ENCODE measurements around the gene DCAF6. TPM values are rescaled to one million over a fixed set of nuclear protein-coding genes. Genes with fewer than 3 reads are reported as not detected.
"Not testable (repeated sequence)": the region's sequence is repeated elsewhere in the genome, so short reads cannot be mapped to it uniquely, and the experiment has no call there.

The DCAF6 gene, protein sequence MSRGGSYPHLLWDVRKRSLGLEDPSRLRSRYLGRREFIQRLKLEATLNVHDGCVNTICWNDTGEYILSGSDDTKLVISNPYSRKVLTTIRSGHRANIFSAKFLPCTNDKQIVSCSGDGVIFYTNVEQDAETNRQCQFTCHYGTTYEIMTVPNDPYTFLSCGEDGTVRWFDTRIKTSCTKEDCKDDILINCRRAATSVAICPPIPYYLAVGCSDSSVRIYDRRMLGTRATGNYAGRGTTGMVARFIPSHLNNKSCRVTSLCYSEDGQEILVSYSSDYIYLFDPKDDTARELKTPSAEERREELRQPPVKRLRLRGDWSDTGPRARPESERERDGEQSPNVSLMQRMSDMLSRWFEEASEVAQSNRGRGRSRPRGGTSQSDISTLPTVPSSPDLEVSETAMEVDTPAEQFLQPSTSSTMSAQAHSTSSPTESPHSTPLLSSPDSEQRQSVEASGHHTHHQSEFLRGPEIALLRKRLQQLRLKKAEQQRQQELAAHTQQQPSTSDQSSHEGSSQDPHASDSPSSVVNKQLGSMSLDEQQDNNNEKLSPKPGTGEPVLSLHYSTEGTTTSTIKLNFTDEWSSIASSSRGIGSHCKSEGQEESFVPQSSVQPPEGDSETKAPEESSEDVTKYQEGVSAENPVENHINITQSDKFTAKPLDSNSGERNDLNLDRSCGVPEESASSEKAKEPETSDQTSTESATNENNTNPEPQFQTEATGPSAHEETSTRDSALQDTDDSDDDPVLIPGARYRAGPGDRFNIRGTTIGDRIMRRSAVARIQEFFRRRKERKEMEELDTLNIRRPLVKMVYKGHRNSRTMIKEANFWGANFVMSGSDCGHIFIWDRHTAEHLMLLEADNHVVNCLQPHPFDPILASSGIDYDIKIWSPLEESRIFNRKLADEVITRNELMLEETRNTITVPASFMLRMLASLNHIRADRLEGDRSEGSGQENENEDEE
- polyA plus RNA-seq (2013), result 75.9 and 76.4 TPM in 2 replicates

DNA sequence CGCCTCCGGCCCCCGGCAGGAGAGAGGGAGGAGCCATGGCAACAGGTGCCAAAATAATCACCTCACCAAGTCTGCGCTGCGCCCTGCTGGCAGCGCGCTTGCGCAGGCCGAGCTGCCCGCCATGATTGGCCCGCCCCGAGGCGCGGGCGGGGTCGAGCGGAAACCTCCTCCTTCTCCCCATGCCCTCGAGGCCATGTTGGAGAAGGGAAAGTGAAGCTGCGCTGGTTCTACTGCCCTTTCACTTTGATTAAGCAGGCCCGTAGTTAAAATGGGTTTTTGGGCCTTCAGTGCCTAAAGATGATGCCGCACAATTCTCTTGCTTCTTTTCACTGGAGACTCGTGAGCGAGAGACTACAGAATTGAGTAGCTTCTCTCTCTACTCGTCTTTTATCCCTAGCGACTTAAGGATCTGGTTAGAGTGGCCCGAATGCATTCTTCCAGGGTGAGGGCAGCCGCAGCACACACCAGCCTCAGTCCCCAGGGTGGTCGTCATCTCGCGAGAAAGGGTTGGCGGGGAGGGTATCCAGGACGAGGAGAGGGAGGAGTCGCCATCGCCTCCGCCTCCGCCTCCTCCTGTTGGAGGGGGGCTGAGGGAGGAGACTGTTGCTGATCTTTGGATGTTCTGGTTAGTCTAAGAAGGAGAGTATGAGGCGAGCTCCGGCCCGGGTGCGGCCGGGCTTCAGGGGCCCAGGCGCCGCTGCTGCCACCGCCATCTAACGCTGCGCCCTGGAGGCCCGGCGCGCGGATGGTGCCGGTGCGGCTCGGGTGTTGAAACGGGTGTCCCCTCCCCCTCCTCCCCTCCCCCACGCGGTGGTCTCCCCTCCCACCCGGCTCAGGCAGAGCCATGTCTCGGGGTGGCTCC lies at the start of gene DCAF6:
TSS of gene DCAF6 (plus strand) at position 616 of the 862 bp plus-strand sequence. CDS start at position 845, 229 bp downstream.
- H3K14ac ChIP-seq (ENCODE audit: low read length), result peak within 1 kb of the TSS; percentile 96
- H3K79me1 ChIP-seq (ENCODE audit: low read length), result peaks cover 17% of the 10 kb centered on the region
- H3K27ac ChIP-seq (ENCODE audit: low read depth, low read length), result peak within 1 kb of the TSS; percentile 97
- H3K23ac ChIP-seq (ENCODE audit: low read length), result no peak within 1 kb of the TSS
- H3K4me3 ChIP-seq (ENCODE audit: low read depth, low read length), result peak within 1 kb of the TSS; percentile 87
- H3K18ac ChIP-seq (ENCODE audit: low read length), result peak within 1 kb of the TSS; percentile 83
- no peaks in the 10 kb centered on the region for H3K27me3 ChIP-seq (ENCODE audit: insufficient read depth, low read length)
- H3K4ac ChIP-seq (ENCODE audit: low read depth, low read length), result peak within 1 kb of the TSS; percentile 88
- H2AFZ ChIP-seq (ENCODE audit: insufficient read depth, low read length, poor library complexity), result peak within 1 kb of the TSS; percentile 37
- peak within 1 kb of the TSS; percentile 81 for H4K91ac ChIP-seq (ENCODE audit: low read depth, low read length)
- WGBS (ENCODE audit: extremely low coverage, insufficient coverage, insufficient read length), result no CpG with 5 or more reads among the region's 58 CpGs
- peak within 1 kb of the TSS; percentile 15 for H2BK12ac ChIP-seq (ENCODE audit: low read length)
- H3K4me2 ChIP-seq (ENCODE audit: low read length), result peak within 1 kb of the TSS; percentile 84
- peak within 1 kb of the TSS; percentile 88 for H3K9ac ChIP-seq (ENCODE audit: low read length)
- H2AK5ac ChIP-seq (ENCODE audit: low read length), result peak within 1 kb of the TSS; percentile 66
- peaks cover 14% of the 10 kb centered on the region for H3K79me2 ChIP-seq (ENCODE audit: control insufficient read depth, insufficient read depth, low read length, poor library complexity)
- H2BK120ac ChIP-seq (ENCODE audit: insufficient read depth, low read length, poor library complexity), result peak within 1 kb of the TSS; percentile 73
- H3K4me1 ChIP-seq (ENCODE audit: control insufficient read depth in 1 of 2, insufficient read depth in 2 of 2, low read length in 2 of 2), result peaks cover 0 to 2% of the 10 kb centered on the region in 2 experiments
- no peaks in the 10 kb centered on the region for H3K36me3 ChIP-seq (ENCODE audit: control insufficient read depth in 1 of 2, insufficient read depth in 2 of 2, low read length in 2 of 2)
- peak within 1 kb of the TSS; percentile 78 for H4K12ac ChIP-seq (ENCODE audit: low read depth, low read length)
- H3K9me3 ChIP-seq (ENCODE audit: insufficient read depth, low read depth, low read length), result no peaks in the 10 kb centered on the region
- DNase-seq, result peak; percentile 99 to 100
- peak within 1 kb of the TSS; percentile 75 for H4K8ac ChIP-seq (ENCODE audit: low read depth, low read length)
- peak within 1 kb of the TSS; percentile 87 for H2BK5ac ChIP-seq (ENCODE audit: low read depth, low read length, poor library complexity)

DNA sequence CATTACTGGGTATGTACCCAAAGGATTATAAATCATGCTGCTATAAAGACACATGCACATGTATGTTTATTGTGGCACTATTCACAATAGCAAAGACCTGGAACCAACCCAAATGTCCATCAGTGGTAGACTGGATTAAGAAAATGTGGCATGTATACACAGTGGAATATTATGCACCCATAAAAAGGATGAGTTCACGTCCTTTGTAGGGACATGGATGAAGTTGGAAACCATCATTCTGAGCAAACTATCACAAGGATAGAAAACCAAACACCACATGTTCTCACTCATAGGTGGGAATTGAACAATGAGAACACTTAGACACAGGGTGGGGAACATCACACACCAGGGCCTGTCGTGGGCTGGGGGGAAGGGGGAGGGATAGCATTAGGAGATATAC lies 49.3 kb upstream of the DCAF6 start:
- H3K79me2 ChIP-seq (ENCODE audit: control insufficient read depth, insufficient read depth, low read length, poor library complexity); H3K36me3 ChIP-seq (ENCODE audit: control insufficient read depth in 1 of 2, insufficient read depth in 2 of 2, low read length in 2 of 2); H2AFZ ChIP-seq (ENCODE audit: insufficient read depth, low read length, poor library complexity); H3K23ac ChIP-seq (ENCODE audit: low read length); H2BK120ac ChIP-seq (ENCODE audit: insufficient read depth, low read length, poor library complexity); DNase-seq; H2BK5ac ChIP-seq (ENCODE audit: low read depth, low read length, poor library complexity); H3K9me3 ChIP-seq (ENCODE audit: insufficient read depth, low read depth, low read length); H3K27me3 ChIP-seq (ENCODE audit: insufficient read depth, low read length); H3K4me1 ChIP-seq (ENCODE audit: control insufficient read depth in 1 of 2, insufficient read depth in 2 of 2, low read length in 2 of 2); H3K4me3 ChIP-seq (ENCODE audit: low read depth, low read length); H4K91ac ChIP-seq (ENCODE audit: low read depth, low read length); H3K9ac ChIP-seq (ENCODE audit: low read length); H3K14ac ChIP-seq (ENCODE audit: low read length); H3K79me1 ChIP-seq (ENCODE audit: low read length); H3K4me2 ChIP-seq (ENCODE audit: low read length); H2AK5ac ChIP-seq (ENCODE audit: low read length); H2BK12ac ChIP-seq (ENCODE audit: low read length); H4K8ac ChIP-seq (ENCODE audit: low read depth, low read length); H3K27ac ChIP-seq (ENCODE audit: low read depth, low read length); H3K4ac ChIP-seq (ENCODE audit: low read depth, low read length); H3K18ac ChIP-seq (ENCODE audit: low read length); H4K12ac ChIP-seq (ENCODE audit: low read depth, low read length): not testable (repeated sequence)
- WGBS (ENCODE audit: extremely low coverage, insufficient coverage, insufficient read length), result no CpG with 5 or more reads among the region's 2 CpGs

DNA sequence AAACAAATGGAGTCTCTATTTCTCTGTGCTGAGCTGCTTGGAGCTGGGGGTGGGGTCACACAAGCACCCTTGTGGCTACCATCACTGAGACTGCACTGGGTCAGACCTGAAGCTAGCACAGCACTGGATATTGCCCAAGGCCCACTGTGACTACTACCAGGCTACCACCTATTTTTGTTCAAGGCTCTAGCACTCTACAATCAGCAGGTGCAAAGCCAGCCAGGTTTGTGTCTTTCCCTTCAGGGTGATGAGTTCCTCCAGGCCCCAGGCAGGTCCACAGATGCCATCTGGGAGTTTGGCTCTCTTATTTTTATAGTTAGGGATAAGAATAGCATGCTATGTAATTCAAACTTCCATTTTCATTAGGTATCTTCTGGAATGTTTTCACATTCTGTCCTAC lies 46.1 kb upstream of the DCAF6 start:
- H2AK5ac ChIP-seq (ENCODE audit: low read length), result no peak overlapping the region
- no peak overlapping the region for H4K8ac ChIP-seq (ENCODE audit: low read depth, low read length)
- H3K4me3 ChIP-seq (ENCODE audit: low read depth, low read length), result no peak overlapping the region
- H3K4ac ChIP-seq (ENCODE audit: low read depth, low read length), result peak overlapping the region; percentile 19
- no peak overlapping the region for H2AFZ ChIP-seq (ENCODE audit: insufficient read depth, low read length, poor library complexity)
- no peak overlapping the region for H3K14ac ChIP-seq (ENCODE audit: low read length)
- H3K79me1 ChIP-seq (ENCODE audit: low read length), result no peaks in the 10 kb centered on the region
- H3K79me2 ChIP-seq (ENCODE audit: control insufficient read depth, insufficient read depth, low read length, poor library complexity), result peaks cover 4% of the 10 kb centered on the region
- no peak overlapping the region for H2BK12ac ChIP-seq (ENCODE audit: low read length)
- no peaks in the 10 kb centered on the region for H3K9me3 ChIP-seq (ENCODE audit: insufficient read depth, low read depth, low read length)
- H2BK120ac ChIP-seq (ENCODE audit: insufficient read depth, low read length, poor library complexity), result no peak overlapping the region
- H4K12ac ChIP-seq (ENCODE audit: low read depth, low read length), result no peak overlapping the region
- H3K27ac ChIP-seq (ENCODE audit: low read depth, low read length), result no peak overlapping the region
- H3K4me2 ChIP-seq (ENCODE audit: low read length), result no peak overlapping the region
- H3K9ac ChIP-seq (ENCODE audit: low read length), result no peak overlapping the region
- H4K91ac ChIP-seq (ENCODE audit: low read depth, low read length), result no peak overlapping the region
- no peak overlapping the region for H2BK5ac ChIP-seq (ENCODE audit: low read depth, low read length, poor library complexity)
- H3K23ac ChIP-seq (ENCODE audit: low read length), result no peak overlapping the region
- H3K4me1 ChIP-seq (ENCODE audit: control insufficient read depth in 1 of 2, insufficient read depth in 2 of 2, low read length in 2 of 2), result no peaks in the 10 kb centered on the region
- H3K18ac ChIP-seq (ENCODE audit: low read length), result no peak overlapping the region
- peak in 1 of 2 donors; percentile 32 for DNase-seq
- peaks cover 3 to 6% of the 10 kb centered on the region in 2 experiments for H3K36me3 ChIP-seq (ENCODE audit: control insufficient read depth in 1 of 2, insufficient read depth in 2 of 2, low read length in 2 of 2)
- H3K27me3 ChIP-seq (ENCODE audit: insufficient read depth, low read length), result no peaks in the 10 kb centered on the region

DNA sequence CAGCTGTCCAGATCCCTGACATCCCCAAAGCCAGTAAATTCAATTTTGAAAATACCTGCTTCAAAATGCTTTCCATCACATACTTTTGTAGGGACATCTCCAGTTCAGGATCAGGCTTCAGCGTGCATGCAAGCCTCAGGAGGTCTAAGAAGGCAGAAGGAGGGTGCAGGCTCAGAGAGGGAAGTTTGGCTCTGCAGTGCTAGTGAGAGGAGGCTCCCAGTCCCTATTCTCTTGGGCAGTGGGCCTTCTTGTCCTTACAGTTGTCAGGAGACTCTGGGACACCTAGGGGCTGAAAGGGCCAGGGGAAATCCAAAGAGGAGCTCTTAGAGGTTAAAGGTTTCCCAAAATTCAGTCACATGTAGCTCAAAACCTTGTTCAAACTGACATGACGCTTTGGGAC lies 42.7 kb upstream of the DCAF6 start:
- no peak overlapping the region for H3K23ac ChIP-seq (ENCODE audit: low read length)
- H4K91ac ChIP-seq (ENCODE audit: low read depth, low read length), result no peak overlapping the region
- H3K4me3 ChIP-seq (ENCODE audit: low read depth, low read length), result no peak overlapping the region
- H4K8ac ChIP-seq (ENCODE audit: low read depth, low read length), result no peak overlapping the region
- no peaks in the 10 kb centered on the region for H3K79me1 ChIP-seq (ENCODE audit: low read length)
- no peaks in the 10 kb centered on the region for H3K27me3 ChIP-seq (ENCODE audit: insufficient read depth, low read length)
- H3K4me1 ChIP-seq (ENCODE audit: control insufficient read depth in 1 of 2, insufficient read depth in 2 of 2, low read length in 2 of 2), result no peaks in the 10 kb centered on the region
- H2AFZ ChIP-seq (ENCODE audit: insufficient read depth, low read length, poor library complexity), result no peak overlapping the region
- peak overlapping the region; percentile 73 for H3K4ac ChIP-seq (ENCODE audit: low read depth, low read length)
- H4K12ac ChIP-seq (ENCODE audit: low read depth, low read length), result no peak overlapping the region
- no peak overlapping the region for H2BK120ac ChIP-seq (ENCODE audit: insufficient read depth, low read length, poor library complexity)
- H3K18ac ChIP-seq (ENCODE audit: low read length), result no peak overlapping the region
- no peak overlapping the region for H3K14ac ChIP-seq (ENCODE audit: low read length)
- no CpG with 5 or more reads among the region's 2 CpGs for WGBS (ENCODE audit: extremely low coverage, insufficient coverage, insufficient read length)
- peaks cover 4% of the 10 kb centered on the region for H3K79me2 ChIP-seq (ENCODE audit: control insufficient read depth, insufficient read depth, low read length, poor library complexity)
- H3K9ac ChIP-seq (ENCODE audit: low read length), result no peak overlapping the region
- H3K36me3 ChIP-seq (ENCODE audit: control insufficient read depth in 1 of 2, insufficient read depth in 2 of 2, low read length in 2 of 2), result peaks cover 2 to 5% of the 10 kb centered on the region in 2 experiments
- DNase-seq, result no peak
- H3K9me3 ChIP-seq (ENCODE audit: insufficient read depth, low read depth, low read length), result no peaks in the 10 kb centered on the region
- H2BK5ac ChIP-seq (ENCODE audit: low read depth, low read length, poor library complexity), result no peak overlapping the region
- no peak overlapping the region for H3K4me2 ChIP-seq (ENCODE audit: low read length)
- no peak overlapping the region for H2AK5ac ChIP-seq (ENCODE audit: low read length)
- no peak overlapping the region for H3K27ac ChIP-seq (ENCODE audit: low read depth, low read length)
- no peak overlapping the region for H2BK12ac ChIP-seq (ENCODE audit: low read length)

Data from trophoblast cell (in vitro differentiated cells and primary cell).